Mucosa of rectum (tissue), 2 donors: ENCODE data around the gene MAGOH.

ENCODE experiments used
- H3K27ac ChIP-seq, 2 donors: one replicate each; pipeline ENCODE4 v1.7.0; 2013; ENCODE audit warnings: inconsistent platforms in 2 of 2, low read depth in 2 of 2, low read length in 2 of 2
- H3K27me3 ChIP-seq, 2 donors: one replicate each; pipeline ENCODE4 v1.7.0; 2013; ENCODE audit warnings: low read length in 2 of 2; ENCODE audit not compliant: control insufficient read depth in 2 of 2, insufficient read depth in 2 of 2
- H3K36me3 ChIP-seq, 2 donors: one replicate each; pipeline ENCODE4 v1.7.0; 2013; ENCODE audit warnings: low read length in 2 of 2; ENCODE audit not compliant: control insufficient read depth in 2 of 2, insufficient read depth in 2 of 2
- H3K4me1 ChIP-seq, 2 donors: one replicate each; pipeline ENCODE4 v1.7.0; 2013; ENCODE audit warnings: low read length in 2 of 2, mild to moderate bottlenecking in 1 of 2; ENCODE audit not compliant: control insufficient read depth in 2 of 2, insufficient read depth in 2 of 2
- H3K4me3 ChIP-seq, 2 donors: one replicate each; pipeline ENCODE4 v1.7.0; 2013; ENCODE audit warnings: low read length in 2 of 2
- H3K9ac ChIP-seq, 2 donors: one replicate each; pipeline ENCODE4 v1.7.0; 2013; ENCODE audit warnings: low read length in 2 of 2, low read depth in 1 of 2, mild to moderate bottlenecking in 1 of 2
- H3K9me3 ChIP-seq, 2 donors: one replicate each; pipeline ENCODE4 v1.7.0; 2013; ENCODE audit warnings: low read length in 2 of 2; ENCODE audit not compliant: control insufficient read depth in 2 of 2
- donor health status: healthy.
- donor health status: Normal muscosa, but diverticular disease.

Gene MAGOH

DNA sequence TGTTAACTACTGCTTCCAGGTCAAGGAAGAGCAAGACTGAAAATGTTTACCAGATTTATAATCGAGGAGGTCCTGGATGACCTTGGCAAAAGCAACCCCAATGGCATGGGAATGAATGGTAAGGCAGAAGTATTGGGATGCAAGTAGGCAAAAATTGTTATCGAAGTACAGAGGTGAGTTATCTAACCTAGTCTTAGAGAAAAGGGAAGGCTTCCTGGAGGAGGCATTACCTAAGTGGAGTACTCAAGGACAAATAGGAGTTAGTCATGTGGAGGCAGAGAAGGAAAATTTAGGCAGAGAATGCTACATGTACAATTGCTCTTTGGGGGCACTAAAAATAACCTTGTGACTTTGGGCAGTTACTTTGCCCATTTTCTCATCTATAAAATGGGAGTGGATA is 3.5 kb upstream of the MAGOH start:
- no peaks in the 10 kb centered on the region for H3K36me3 ChIP-seq
- H3K4me1 ChIP-seq, result peaks cover 7 to 11% of the 10 kb centered on the region in 2 donors
- H3K27me3 ChIP-seq, result no peaks in the 10 kb centered on the region
- H3K27ac ChIP-seq, result no peak overlapping the region
- no peak overlapping the region for H3K4me3 ChIP-seq
- H3K9ac ChIP-seq, result no peak overlapping the region
- H3K9me3 ChIP-seq, result no peaks in the 10 kb centered on the region

DNA sequence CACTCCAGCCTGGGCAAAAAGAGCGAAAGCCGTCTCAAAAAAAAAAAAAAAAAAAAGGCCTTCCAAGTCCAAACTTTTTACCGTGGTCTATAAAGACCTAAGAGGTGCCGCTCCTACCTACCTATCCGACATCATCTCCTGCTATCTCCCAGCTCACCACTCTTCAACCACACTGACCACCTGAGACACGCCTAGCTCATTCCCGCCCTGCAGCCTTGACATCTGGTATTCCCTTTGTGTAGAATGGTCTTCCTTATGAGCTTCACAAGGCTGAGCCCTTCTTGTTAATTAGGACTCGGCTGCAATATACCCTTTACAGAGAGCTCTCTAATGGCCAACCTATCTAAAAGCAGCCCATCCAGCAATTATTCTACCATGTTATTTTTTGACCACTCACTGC is 680 bp downstream of the MAGOH start:
- no peaks in the 10 kb centered on the region for H3K27me3 ChIP-seq
- H3K9me3 ChIP-seq, result no peaks in the 10 kb centered on the region
- H3K27ac ChIP-seq, result peak overlapping the region in 1 of 2 donors; percentile 62
- H3K36me3 ChIP-seq, result peaks cover 28% of the 10 kb centered on the region in 2 donors
- peaks cover 7 to 11% of the 10 kb centered on the region in 2 donors for H3K4me1 ChIP-seq
- H3K9ac ChIP-seq, result peak overlapping the region; percentile 95 to 96
- H3K4me3 ChIP-seq, result peak overlapping the region; percentile 97 to 99

DNA sequence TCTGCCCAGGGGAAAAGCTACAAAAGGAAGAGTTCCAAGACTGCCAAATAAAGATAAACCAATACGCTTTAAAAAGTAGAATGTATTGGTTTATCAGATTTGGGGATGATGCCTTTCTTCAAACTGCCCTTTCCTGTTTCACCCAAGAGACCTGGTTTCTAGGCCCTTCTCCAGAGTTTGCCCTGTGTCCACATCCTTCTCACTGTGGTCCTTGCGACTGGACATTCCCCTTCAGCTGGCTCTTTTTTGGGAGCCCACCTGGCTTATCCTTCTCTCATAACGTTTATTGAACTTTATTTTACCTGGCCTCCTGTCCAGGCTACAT is 17.4 kb downstream of the MAGOH start:
- Histone ChIP-seq H3K27me3 (no peaks in the 10 kb centered on the region), H3K4me3 (peak overlapping the region; percentile 92 to 99), H3K9me3 (no peaks in the 10 kb centered on the region), H3K36me3 (peaks cover 7 to 12% of the 10 kb centered on the region in 2 donors), H3K9ac (peak overlapping the region; percentile 82 to 98), H3K27ac (peak overlapping the region; percentile 99), H3K4me1 (peaks cover 8 to 13% of the 10 kb centered on the region in 2 donors)

DNA sequence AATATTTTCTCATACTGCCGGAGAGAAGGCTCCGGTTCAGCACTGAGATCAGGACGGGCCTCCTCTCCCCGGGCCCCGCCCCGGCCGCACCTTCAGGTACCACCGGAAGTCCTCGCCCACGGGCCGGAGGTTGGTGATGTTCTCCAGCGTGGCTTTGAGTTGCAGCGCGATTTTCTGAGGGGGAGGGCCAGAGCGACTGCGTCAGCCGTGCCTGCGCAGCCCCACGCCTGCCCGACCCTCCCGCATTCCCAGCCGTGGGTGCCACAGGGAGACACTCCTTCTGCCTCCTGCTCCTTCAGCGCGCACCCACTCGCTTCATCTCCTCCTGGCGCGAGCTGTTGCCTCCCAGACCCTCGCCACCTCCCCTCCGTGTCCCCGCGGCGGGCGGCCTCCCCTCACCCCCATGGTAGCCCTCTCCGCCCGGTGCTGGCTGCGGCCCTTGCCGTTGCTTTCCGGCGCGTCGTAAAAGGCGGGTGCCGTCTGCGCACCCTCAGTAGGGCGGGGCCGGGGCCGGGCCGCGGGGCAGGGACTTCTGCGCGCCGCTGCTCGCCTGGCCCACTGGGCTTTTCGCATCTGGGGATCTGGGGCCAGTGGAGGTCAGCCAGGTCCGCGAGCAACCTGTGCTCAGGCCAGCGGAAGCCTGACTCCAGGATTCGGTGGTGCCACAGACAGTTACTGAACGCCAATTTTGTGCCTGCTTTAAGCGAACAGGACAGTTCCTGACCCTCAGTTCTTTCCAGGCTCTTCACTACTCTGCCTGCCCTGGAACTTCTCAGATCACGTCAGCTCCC is 18.0 kb downstream of the MAGOH start, which contains the start of gene CZIB:
TSS of gene CZIB (minus strand) at position 464 of the 791 bp plus-strand sequence. CDS start at position 405, 59 bp downstream.
- H3K27ac ChIP-seq, result peak within 1 kb of the TSS; percentile 99
- H3K36me3 ChIP-seq, result peaks cover 7 to 14% of the 10 kb centered on the region in 2 donors
- no peaks in the 10 kb centered on the region for H3K27me3 ChIP-seq
- peaks cover 8 to 13% of the 10 kb centered on the region in 2 donors for H3K4me1 ChIP-seq
- peak within 1 kb of the TSS; percentile 92 to 99 for H3K4me3 ChIP-seq
- no peaks in the 10 kb centered on the region for H3K9me3 ChIP-seq
- H3K9ac ChIP-seq, result peak within 1 kb of the TSS; percentile 82 to 98

DNA sequence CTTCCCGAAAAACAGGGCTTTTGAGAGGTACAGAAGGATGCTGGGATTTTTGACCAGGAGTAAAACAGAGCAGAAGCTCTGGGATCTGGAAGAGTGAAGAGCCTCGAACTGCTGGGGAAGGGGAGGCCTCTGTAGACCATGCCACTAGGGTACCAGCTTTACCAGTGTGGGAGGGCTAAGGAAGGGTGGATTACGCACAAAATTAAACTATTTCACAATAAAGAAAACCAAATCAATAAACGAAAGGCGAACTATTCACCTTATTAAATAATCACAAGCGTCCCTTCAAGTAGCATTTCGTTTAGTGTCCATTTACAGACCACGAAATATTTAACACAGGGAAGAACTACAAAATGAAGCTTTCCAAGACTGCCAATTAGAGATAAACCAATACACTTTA is 18.6 kb downstream of the MAGOH start:
- peaks cover 8 to 13% of the 10 kb centered on the region in 2 donors for H3K4me1 ChIP-seq
- H3K9me3 ChIP-seq, result no peaks in the 10 kb centered on the region
- H3K36me3 ChIP-seq, result peaks cover 7 to 14% of the 10 kb centered on the region in 2 donors
- H3K27me3 ChIP-seq, result no peaks in the 10 kb centered on the region
- peak overlapping the region; percentile 92 to 99 for H3K4me3 ChIP-seq
- H3K9ac ChIP-seq, result peak overlapping the region; percentile 65 to 98
- peak overlapping the region; percentile 99 for H3K27ac ChIP-seq

DNA sequence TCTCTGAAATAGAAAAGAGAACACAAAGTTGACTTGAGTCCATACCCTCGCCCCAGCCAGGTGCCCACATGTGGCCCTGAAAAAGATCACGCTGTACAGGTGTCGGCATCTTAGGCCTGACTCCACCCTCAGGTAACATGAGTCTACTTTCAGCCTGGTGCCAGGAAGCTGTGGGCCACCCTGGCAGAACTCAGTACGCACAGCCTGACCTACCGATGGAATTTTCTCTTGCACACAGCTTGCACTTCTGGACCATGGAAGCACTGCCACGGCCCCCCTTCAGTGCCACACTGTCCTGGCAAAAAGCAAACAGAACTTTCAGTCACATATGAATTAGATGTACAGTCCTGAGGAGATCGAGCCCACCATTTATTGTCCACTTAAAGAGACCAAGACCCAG is 20.1 kb downstream of the MAGOH start:
- Histone ChIP-seq H3K27me3 (no peaks in the 10 kb centered on the region), H3K4me3 (no peak overlapping the region), H3K27ac (no peak overlapping the region), H3K36me3 (peaks cover 18 to 27% of the 10 kb centered on the region in 2 donors), H3K9me3 (no peaks in the 10 kb centered on the region), H3K9ac (no peak overlapping the region), H3K4me1 (peaks cover 8 to 13% of the 10 kb centered on the region in 2 donors)

DNA sequence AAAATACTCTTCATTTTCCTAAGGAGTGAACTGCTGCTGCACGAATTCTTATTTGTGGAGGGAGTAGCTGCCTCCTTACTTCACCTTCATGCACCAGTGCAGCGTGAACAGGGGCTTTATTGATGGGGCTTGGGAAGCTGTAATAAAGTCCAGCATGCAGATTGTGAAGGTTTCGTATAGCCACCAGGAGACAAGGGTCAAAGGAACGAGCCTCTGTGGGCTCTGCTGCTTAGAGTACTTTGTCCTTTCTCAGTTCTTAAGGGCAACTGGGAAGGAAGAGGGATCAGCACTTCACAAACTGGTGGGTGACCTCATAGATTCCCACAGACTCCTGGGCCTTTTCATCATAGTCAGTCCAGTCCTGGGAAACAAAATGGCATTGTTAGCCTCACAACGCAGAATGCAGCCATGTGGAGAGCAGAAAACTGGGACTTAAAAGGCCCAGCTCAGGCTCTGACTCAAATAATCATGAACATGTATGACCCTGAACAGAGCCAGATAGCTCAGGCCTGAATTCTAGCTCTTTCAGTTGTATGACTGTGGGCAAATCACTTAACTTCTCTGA is 23.9 kb downstream of the MAGOH start:
- Histone ChIP-seq H3K4me3 (no peak overlapping the region), H3K27me3 (no peaks in the 10 kb centered on the region), H3K9me3 (no peaks in the 10 kb centered on the region), H3K4me1 (peaks cover 2% of the 10 kb centered on the region in 2 donors), H3K36me3 (peaks cover 41 to 56% of the 10 kb centered on the region in 2 donors), H3K9ac (no peak overlapping the region), H3K27ac (no peak overlapping the region)

DNA sequence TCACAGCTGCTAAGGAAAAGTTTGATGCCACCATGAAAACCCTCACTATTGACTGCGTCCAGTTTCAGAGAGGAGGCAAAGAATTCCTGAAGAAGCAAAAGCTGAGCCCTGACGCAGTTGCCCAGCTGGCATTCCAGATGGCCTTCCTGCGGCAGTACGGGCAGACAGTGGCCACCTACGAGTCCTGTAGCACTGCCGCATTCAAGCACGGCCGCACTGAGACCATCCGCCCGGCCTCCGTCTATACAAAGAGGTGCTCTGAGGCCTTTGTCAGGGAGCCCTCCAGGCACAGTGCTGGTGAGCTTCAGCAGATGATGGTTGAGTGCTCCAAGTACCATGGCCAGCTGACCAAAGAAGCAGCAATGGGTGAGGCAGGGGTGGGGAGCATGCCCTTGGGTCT is 27.4 kb downstream of the MAGOH start:
- peaks cover 50 to 71% of the 10 kb centered on the region in 2 donors for H3K36me3 ChIP-seq
- no peaks in the 10 kb centered on the region for H3K4me1 ChIP-seq

DNA sequence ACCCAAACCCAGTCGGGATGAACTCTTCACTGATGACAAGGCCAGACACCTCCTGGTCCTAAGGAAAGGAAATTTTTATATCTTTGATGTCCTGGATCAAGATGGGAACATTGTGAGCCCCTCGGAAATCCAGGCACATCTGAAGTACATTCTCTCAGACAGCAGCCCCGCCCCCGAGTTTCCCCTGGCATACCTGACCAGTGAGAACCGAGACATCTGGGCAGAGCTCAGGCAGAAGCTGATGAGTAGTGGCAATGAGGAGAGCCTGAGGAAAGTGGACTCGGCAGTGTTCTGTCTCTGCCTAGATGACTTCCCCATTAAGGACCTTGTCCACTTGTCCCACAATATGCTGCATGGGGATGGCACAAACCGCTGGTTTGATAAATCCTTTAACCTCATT is 28.0 kb downstream of the MAGOH start:
- Histone ChIP-seq H3K27me3 (no peaks in the 10 kb centered on the region), H3K4me1 (no peaks in the 10 kb centered on the region), H3K9ac (no peak overlapping the region), H3K36me3 (peaks cover 53 to 72% of the 10 kb centered on the region in 2 donors), H3K27ac (no peak overlapping the region), H3K4me3 (no peak overlapping the region), H3K9me3 (peaks cover 2 to 4% of the 10 kb centered on the region in 2 donors)

More for the DNA sequence above, 27.4 kb downstream of the MAGOH start:
- Histone ChIP-seq H3K27me3 (no peaks in the 10 kb centered on the region), H3K9me3 (peaks cover 2 to 4% of the 10 kb centered on the region in 2 donors), H3K4me3 (no peak overlapping the region), H3K9ac (no peak overlapping the region), H3K27ac (no peak overlapping the region)

DNA sequence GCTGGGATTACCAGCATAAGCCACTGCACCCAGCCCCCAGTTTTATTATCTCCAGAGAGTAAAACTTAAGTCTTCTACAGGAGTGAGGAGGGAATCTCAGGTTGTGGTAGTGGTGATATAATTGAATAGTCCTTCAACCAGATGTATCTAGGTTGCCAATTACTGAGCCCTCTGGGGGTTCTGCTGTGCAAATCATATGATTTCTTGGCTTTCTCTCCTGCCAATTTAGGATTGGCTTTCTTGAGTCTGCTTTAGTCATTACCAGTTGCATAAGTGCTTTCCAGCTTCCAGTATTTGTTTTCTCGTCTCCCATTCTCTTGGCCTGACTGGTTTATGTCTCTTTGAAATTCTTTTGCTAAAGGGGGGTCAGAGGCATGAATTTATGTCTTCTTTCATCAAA is 30.6 kb downstream of the MAGOH start:
- Histone ChIP-seq H3K4me3 (no peak overlapping the region), H3K27me3 (no peaks in the 10 kb centered on the region), H3K4me1 (no peaks in the 10 kb centered on the region), H3K9me3 (peaks cover 2 to 4% of the 10 kb centered on the region in 2 donors), H3K36me3 (peaks cover 65 to 77% of the 10 kb centered on the region in 2 donors), H3K27ac (no peak overlapping the region), H3K9ac (no peak overlapping the region)
